GM21786 (cell line): Measurements from ENCODE around the gene PLEKHG2.

Experiments
- ATAC-seq: cut with Tn5 transposase; IDR thresholded peaks from one replicate; pipeline ENCODE4 v1.9.1; 2021; ENCODE audit not compliant: unreplicated experiment

PLEKHG2 gene

GRCh38 chr19:39403331-39404312 is 8.8 kb upstream of the PLEKHG2 start:
- ATAC-seq, result peak; percentile 22

- ATAC-seq, result no peak
Measured at GRCh38 chr19:39405261-39405957, 7.1 kb upstream of the PLEKHG2 start.

DNA sequence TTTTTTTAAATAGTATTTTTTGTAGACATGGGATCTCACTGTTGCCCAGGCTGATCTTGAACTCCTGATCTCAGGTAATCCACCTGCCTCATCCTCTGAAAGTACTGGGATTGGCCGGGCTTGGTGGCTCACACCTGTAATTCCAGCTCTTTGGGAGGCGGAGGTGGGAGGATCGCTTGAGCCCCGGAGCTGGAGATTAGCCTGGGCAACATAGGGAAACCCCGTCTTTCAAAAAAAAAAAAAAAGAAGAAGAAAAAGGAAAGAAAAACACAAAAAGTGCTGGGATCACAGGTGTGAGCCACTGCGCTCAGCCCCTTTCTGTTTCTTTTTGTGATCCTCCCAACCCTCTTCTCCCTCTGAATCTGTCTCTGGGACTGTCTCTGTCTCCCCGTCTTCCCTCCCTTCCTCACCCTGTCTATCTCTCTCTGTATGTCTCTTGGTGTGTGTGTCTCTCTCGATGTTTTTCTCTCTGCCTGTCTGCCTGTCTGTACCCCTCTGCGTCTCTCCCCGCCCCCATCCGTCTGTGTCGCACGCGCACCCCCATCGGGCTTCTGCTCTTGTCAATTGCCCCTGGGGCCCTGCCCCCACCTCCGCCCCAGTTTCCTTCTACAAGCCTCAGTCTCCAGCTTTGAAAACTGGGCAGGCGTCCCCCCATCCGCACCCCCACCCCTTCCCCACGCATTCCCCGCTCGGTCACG is 6.4 kb upstream of the PLEKHG2 start:
- no peak for ATAC-seq

DNA sequence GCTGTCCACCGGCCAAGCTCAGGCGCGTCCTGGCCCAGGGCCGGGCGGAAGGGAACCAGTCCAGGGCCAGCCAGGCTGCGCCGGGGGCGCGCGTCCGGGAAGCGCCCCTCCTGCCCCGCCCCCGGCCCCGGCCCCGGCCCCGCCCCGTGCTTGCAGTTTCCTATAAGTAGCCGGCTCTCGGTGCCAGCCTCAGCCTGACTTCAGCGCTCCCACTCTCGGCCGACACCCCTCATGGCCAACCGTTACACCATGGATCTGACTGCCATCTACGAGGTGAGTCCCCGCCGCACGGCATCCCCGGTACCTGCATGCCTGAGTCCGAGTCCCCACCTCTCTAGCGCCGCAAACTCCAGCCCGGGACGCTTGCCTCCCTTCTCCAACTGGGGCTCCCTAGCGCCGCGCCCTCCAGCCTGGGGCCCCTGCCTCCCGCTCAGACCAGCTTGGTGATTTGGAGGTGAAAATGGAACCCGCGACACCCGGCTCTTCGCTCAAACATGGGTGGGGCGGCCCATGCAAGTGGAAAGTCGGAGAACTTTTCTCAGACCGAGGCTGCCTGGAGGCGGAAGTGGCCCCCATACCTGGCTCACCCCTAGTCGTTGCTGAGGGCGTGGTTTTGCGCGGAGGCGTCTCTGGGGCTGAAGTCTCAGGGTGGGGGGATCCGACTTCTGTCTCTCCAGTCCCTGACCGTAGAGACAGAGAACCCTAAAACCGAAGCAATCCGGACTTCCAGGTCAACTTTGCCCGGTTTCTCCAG is 5.6 kb upstream of the PLEKHG2 start, which contains the start of gene ZFP36:
ZFP36 (plus strand) TSS at position 192 of the 754 bp plus-strand sequence; CDS start at position 250, 58 bp downstream.
- ATAC-seq, result no peak

- ATAC-seq, result no peak
Measured at GRCh38 chr19:39407410-39407659, 5.1 kb upstream of the PLEKHG2 start.

- no peak for ATAC-seq
Measured at GRCh38 chr19:39407660-39408391, 4.6 kb upstream of the PLEKHG2 start.

GRCh38 chr19:39408392-39409207 is 3.9 kb upstream of the PLEKHG2 start:
- no peak for ATAC-seq

- ATAC-seq, result no peak
Measured at GRCh38 chr19:39409208-39410016, 3.1 kb upstream of the PLEKHG2 start.

- no peak for ATAC-seq
Measured at GRCh38 chr19:39410017-39410830, 2.2 kb upstream of the PLEKHG2 start.

DNA sequence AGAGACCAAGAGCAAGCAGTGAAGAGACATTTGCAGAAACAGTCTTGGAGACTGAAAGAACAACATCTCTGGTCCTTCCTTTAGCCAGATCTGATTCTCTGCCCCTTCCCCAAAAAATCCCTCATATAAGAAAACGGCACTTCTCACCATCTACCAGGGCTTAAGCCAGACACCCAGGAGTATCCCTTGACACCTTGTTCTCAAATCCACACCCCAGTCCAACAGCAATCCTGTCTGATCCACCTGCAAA is 1.7 kb upstream of the PLEKHG2 start:
- no peak for ATAC-seq

DNA sequence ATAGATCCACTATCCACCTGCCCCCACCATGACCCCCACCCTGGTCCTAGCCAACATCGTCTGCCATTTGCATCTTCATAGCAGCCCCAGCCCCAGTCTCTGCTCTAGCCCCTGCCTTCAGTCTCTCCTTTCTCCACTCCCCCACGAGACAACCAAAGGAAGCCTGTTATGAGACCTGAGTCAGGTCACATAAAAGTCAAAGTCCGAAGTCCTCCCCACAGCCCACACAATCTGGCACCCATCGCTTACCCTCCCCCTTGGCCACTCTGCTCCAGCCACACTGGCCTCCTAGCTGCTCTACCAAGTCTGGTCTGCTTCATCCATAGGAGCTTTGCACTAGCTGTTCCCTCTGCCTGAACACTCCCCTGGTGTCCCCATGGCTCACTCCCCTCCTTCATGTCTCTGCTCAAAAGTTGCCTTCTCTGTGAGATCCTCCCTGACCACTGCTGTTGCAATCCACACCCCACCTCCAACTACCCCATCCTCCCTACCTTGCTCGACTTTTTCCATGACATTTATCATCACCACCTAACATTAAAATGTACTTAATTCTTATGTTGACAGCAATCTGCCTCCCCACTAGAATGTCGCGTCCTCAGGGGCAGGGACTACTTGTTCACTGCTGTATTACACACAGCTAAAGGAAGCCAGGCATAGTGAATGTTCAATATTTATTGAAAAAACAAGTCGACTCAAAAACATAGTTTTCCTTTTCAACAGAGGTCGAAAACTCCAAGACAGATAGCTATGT is 1.2 kb upstream of the PLEKHG2 start:
- ATAC-seq, result no peak

DNA sequence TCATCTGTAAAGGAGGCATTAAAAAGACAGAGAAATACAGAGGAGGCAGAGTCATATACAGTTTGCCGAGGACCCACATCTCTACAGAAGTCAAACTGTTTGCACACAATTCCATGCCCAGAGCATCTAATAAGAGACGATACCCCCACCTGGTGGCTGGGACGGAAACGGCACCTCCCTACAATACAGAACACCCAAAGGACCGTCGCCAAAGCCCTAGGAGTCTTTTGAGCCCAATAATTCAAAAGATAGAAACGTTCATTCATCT is 703 bp upstream of the PLEKHG2 start:
- peak; percentile 25 for ATAC-seq

GRCh38 chr19:39412867-39413271 is 400 bp downstream of the PLEKHG2 start:
- no peak for ATAC-seq

DNA sequence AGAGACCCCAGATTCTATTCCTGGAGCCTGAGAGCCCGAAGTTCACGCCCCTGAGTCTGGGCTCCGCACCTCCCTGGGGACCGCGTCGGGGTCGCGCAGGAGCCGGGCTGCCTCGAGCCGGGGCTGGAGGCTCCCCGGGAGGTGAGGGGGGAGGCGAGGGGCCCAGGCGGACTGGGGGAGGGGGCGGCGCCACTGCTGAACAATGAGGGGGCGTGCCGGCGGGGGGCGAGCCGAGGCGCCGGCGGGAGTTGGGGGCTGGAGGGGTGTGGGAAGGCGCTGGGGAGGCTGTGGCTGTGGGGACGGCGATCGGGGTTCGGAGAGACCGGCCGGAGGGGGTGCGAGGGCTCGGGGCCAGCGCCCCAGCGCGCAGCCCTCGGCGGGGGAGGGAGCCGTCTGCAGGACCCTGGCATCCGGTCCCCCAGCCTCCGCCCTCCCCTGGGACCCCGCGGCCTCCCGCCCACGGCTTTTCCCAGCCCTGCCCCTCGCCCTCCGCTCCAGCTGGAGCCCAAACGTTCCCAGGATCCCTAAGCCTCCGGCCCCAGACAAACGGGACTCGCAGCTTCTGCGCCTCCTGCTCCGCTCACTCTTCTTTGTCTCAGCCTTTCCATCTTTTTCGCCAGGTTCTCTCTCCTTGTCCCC is 922 bp downstream of the PLEKHG2 start:
- ATAC-seq, result no peak

DNA sequence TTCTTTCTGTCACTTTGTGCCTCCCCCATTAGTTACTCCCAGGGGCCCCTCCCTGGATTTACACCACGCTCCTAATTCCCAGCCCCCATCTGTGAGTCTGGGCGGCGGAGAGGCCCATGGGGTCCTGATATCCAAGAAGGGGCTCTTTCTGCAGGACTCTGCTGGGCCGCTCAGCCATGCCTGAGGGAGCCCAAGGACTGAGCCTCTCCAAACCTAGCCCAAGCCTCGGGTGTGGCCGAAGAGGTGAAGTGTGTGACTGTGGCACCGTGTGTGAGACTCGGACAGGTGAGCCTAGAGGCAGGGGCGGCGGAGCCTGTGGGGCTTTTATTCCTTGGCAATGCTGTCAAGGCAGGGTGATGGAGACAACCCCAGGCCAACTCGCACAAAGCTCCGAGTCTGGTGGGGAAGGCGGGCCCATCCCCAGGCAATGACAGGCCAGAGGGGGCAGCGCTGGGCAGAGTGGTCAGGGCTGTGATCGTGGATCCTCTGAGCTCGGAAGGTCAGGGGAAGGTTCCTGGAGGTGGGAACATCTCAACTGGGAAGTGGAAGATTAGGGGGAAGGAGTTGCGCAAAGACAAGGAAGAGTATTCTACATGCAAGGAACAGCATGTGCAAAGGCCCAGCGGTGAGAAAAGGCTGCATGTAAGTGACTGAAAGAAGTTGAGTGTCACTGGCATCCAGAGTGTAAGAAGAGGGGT is 1.6 kb downstream of the PLEKHG2 start:
- ATAC-seq, result no peak
